ENCODE results near the gene DMBT1. TPM values are rescaled to one million over a fixed set of nuclear protein-coding genes. Genes with fewer than 3 reads are reported as not detected.

Gene DMBT1
- total RNA-seq, 2 experiments from 2014 or later, result not detected

GRCh38 chr10:122650331-122650730 lies 89.8 kb downstream of the DMBT1 start:
- ATAC-seq (ENCODE audit: poor library complexity) (no peak), DNase-seq (peak in 1 of 14 experiments; percentile 2)
- H3K4me1 ChIP-seq (ENCODE audit: insufficient read depth, low read length), result no peaks in the 10 kb centered on the region
- ChIA-PET CTCF (no interaction called here), POLR2A (no interaction called here)
- Mint-ChIP-seq H3K36me3 (ENCODE audit: low read depth) (no peaks in the 10 kb centered on the region), H3K9me3 (no peaks in the 10 kb centered on the region), H3K4me1 (ENCODE audit: low read depth) (no peaks in the 10 kb centered on the region), H3K27me3 (peaks cover 56% of the 10 kb centered on the region), H3K4me3 (no peak overlapping the region), H3K27ac (no peak overlapping the region)
- intact Hi-C loops (cut with DNase I, micrococcal nuclease), result no loop called here
- no peak overlapping the region for H3K4me3 ChIP-seq (ENCODE audit: low read length)
- peaks cover 7 to 9% of the 10 kb centered on the region in 2 experiments for H3K27me3 ChIP-seq (ENCODE audit: control insufficient read depth in 1 of 2, insufficient read depth in 2 of 2, low read length in 2 of 2)
- H3K27ac ChIP-seq (ENCODE audit: low read depth in 1 of 2, low read length in 2 of 2), result no peak overlapping the region
- no peaks in the 10 kb centered on the region for H3K36me3 ChIP-seq (ENCODE audit: insufficient read depth, low read length)
- no peak for TF ChIP-seq CTCF (IDR thresholded peaks at IDR 0.05)
- H3K9me3 ChIP-seq (ENCODE audit: control insufficient read depth in 1 of 2, insufficient read depth in 1 of 2, low read length in 2 of 2), result no peaks in the 10 kb centered on the region

GRCh38 chr10:122655524-122656307 lies 95.2 kb downstream of the DMBT1 start:
- Mint-ChIP-seq H3K27me3 (peaks cover 57% of the 10 kb centered on the region), H3K4me1 (ENCODE audit: low read depth) (no peaks in the 10 kb centered on the region), H3K4me3 (no peak overlapping the region), H3K9me3 (no peaks in the 10 kb centered on the region), H3K27ac (no peak overlapping the region), H3K36me3 (ENCODE audit: low read depth) (no peaks in the 10 kb centered on the region)
- ATAC-seq (ENCODE audit: poor library complexity), result no peak
- ChIA-PET CTCF (no interaction called here), POLR2A (no interaction called here)
- intact Hi-C loops (cut with DNase I, micrococcal nuclease), result no loop called here
- Histone ChIP-seq H3K27ac (ENCODE audit: low read depth in 1 of 2, low read length in 2 of 2) (no peak overlapping the region), H3K27me3 (ENCODE audit: control insufficient read depth in 1 of 2, insufficient read depth in 2 of 2, low read length in 2 of 2) (peaks cover 4% of the 10 kb centered on the region in 2 experiments), H3K4me3 (ENCODE audit: low read length) (no peak overlapping the region), H3K4me1 (ENCODE audit: insufficient read depth, low read length) (no peaks in the 10 kb centered on the region), H3K9me3 (ENCODE audit: control insufficient read depth in 1 of 2, insufficient read depth in 1 of 2, low read length in 2 of 2) (no peaks in the 10 kb centered on the region), H3K36me3 (ENCODE audit: insufficient read depth, low read length) (no peaks in the 10 kb centered on the region)
- no peak for DNase-seq
- TF ChIP-seq CTCF (IDR thresholded peaks at IDR 0.05), result no peak

GRCh38 chr10:122656308-122656705 lies 95.8 kb downstream of the DMBT1 start:
- no peak overlapping the region for H3K27ac Mint-ChIP-seq
- no peak overlapping the region for H3K4me3 ChIP-seq (ENCODE audit: low read length)
- no peaks in the 10 kb centered on the region for H3K36me3 ChIP-seq (ENCODE audit: insufficient read depth, low read length)
- TF ChIP-seq CTCF (IDR thresholded peaks at IDR 0.05), result no peak
- no peaks in the 10 kb centered on the region for H3K36me3 Mint-ChIP-seq (ENCODE audit: low read depth)
- CTCF ChIA-PET, result no interaction called here
- H3K4me3 Mint-ChIP-seq, result no peak overlapping the region
- no peaks in the 10 kb centered on the region for H3K4me1 Mint-ChIP-seq (ENCODE audit: low read depth)
- peaks cover 3 to 4% of the 10 kb centered on the region in 2 experiments for H3K27me3 ChIP-seq (ENCODE audit: control insufficient read depth in 1 of 2, insufficient read depth in 2 of 2, low read length in 2 of 2)
- no peaks in the 10 kb centered on the region for H3K9me3 ChIP-seq (ENCODE audit: control insufficient read depth in 1 of 2, insufficient read depth in 1 of 2, low read length in 2 of 2)
- no peak overlapping the region for H3K27ac ChIP-seq (ENCODE audit: low read depth in 1 of 2, low read length in 2 of 2)
- H3K4me1 ChIP-seq (ENCODE audit: insufficient read depth, low read length), result no peaks in the 10 kb centered on the region
- H3K9me3 Mint-ChIP-seq, result no peaks in the 10 kb centered on the region
- H3K27me3 Mint-ChIP-seq, result peaks cover 51% of the 10 kb centered on the region
- intact Hi-C loops (cut with DNase I, micrococcal nuclease), result no loop called here
- ATAC-seq (ENCODE audit: poor library complexity) (no peak), DNase-seq (no peak)
- POLR2A ChIA-PET, result no interaction called here

Data from CD4-positive, alpha-beta T cell (primary cell).